Measurements from ENCODE around the gene PIGZ.

- TF ChIP-seq POLR2A (IDR thresholded peaks at IDR 0.05), result no peak
- no peak for TF ChIP-seq CTCF (IDR thresholded peaks at IDR 0.05)
Observed at GRCh38 chr3:196994056-196994455, 25.4 kb upstream of the PIGZ start.

Data from uterus (tissue), 2 donors.